ENCODE data around the gene KIF3C. TPM values are rescaled to one million over a fixed set of nuclear protein-coding genes. Genes with fewer than 3 reads are reported as not detected.
"Not testable (repeated sequence)": the region's sequence is repeated elsewhere in the genome, so short reads cannot be mapped to it uniquely, and the experiment has no call there.

The KIF3C gene
- total RNA-seq: 1 to 10 TPM; 4.0 to 4.2 TPM

DNA sequence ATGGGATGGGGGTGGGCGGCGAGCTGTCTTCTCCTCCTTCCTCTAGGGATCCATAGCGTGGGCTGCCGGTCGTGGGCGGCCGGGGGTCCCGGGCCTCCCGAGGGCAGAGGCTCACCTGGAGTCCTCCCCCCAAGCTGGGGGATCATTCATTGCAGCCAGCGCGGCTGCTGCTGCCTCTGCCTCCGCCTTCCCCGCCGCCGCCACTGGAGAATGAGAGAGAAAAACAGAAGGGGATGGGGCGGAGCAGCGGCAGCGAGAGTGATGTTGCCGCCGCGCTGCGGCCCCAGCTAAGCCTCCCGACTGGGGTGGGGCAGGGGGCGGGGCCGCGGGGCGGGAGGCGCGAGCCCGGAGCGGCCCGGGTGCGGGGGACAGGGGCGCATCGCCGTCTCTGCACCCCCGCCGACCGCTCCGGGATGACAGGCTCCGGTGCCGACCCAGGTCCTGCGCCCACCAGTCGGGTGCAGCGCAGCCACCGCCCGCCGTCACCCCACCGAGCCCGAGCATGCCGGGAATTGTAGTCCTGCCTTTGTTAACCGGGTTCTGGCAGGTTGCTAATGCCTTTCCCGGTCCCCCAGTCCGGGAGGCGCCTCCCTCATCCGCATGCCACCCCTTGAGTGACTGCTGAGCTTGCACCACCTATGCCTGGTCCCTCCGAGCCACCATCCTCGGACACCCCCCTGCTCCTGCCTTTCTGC lies at the start of gene KIF3C:
KIF3C (minus strand) TSS at position 225 of the 695 bp plus-strand sequence. CDS start 580 bp downstream, outside the sequence.
- DNase-seq: peak; percentile 71
- TF ChIP-seq, protein P1, sequence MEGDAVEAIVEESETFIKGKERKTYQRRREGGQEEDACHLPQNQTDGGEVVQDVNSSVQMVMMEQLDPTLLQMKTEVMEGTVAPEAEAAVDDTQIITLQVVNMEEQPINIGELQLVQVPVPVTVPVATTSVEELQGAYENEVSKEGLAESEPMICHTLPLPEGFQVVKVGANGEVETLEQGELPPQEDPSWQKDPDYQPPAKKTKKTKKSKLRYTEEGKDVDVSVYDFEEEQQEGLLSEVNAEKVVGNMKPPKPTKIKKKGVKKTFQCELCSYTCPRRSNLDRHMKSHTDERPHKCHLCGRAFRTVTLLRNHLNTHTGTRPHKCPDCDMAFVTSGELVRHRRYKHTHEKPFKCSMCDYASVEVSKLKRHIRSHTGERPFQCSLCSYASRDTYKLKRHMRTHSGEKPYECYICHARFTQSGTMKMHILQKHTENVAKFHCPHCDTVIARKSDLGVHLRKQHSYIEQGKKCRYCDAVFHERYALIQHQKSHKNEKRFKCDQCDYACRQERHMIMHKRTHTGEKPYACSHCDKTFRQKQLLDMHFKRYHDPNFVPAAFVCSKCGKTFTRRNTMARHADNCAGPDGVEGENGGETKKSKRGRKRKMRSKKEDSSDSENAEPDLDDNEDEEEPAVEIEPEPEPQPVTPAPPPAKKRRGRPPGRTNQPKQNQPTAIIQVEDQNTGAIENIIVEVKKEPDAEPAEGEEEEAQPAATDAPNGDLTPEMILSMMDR (IDR thresholded peaks at IDR 0.05): no peak
- peak within 1 kb of the TSS; percentile 38 to 55 for H3K9ac ChIP-seq (ENCODE audit: low read depth in 2 of 2, low read length in 2 of 2)
- H3K9me3 ChIP-seq: no peaks in the 10 kb centered on the region
- H3K27me3 ChIP-seq: no peaks in the 10 kb centered on the region
- no peaks in the 10 kb centered on the region for H3K4me1 ChIP-seq
- peak within 1 kb of the TSS; percentile 76 for H3K4me3 ChIP-seq
- intact Hi-C loops (cut with DNase I): no loop called here
- peak within 1 kb of the TSS; percentile 57 for H3K27ac ChIP-seq
- H3K36me3 ChIP-seq: no peaks in the 10 kb centered on the region

DNA sequence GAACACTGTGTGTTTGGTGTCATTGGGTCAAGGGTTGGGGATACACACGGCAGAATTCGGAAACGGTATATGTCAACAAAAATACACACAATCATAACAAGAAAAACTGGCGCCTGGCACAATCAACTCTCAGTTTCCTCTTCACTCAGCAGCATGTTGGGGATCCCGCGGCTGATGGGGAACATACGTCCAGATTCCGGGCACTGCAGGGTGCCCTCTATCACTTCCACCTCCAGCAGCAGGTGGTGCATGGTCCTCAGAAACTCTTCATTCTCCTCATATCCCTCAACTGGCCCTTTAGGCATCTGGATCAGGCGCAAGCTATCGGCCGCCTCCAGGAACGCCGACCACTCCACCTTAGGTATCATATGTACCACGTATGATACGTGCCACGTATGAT lies 45.8 kb upstream of the KIF3C start:
- intact Hi-C loops (cut with DNase I); H3K27ac ChIP-seq; H3K9ac ChIP-seq (ENCODE audit: low read depth in 2 of 2, low read length in 2 of 2); DNase-seq; H3K9me3 ChIP-seq; H3K27me3 ChIP-seq; H3K36me3 ChIP-seq; H3K4me3 ChIP-seq; H3K4me1 ChIP-seq: not testable (repeated sequence)

DNA sequence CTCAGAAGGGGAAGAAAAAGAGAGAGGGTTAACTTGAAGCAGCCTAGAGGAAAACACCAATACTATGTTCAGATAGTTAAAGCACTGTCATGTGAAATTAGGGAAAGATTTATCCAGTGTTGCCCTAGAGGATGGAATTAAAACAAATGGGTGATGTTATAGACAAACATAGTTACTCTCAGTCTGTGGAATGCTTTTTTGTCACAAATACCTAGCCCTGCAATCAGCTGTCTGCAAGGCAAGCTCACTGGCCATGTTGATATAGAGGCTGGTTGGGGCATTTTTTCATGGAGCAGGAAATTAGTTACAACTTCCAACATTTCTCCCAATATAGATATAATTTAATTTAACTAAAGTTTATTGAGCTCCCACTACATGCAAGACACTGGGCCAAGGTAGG lies 43.2 kb upstream of the KIF3C start:
- Histone ChIP-seq H3K27me3 (no peaks in the 10 kb centered on the region), H3K9me3 (no peaks in the 10 kb centered on the region), H3K9ac (ENCODE audit: low read depth in 2 of 2, low read length in 2 of 2) (no peak overlapping the region), H3K36me3 (no peaks in the 10 kb centered on the region), H3K27ac (no peak overlapping the region), H3K4me1 (no peaks in the 10 kb centered on the region), H3K4me3 (no peak overlapping the region)
- no peak for DNase-seq
- TF ChIP-seq, protein P1 (IDR thresholded peaks at IDR 0.05): no peak
- intact Hi-C loops (cut with DNase I): no loop called here

DNA sequence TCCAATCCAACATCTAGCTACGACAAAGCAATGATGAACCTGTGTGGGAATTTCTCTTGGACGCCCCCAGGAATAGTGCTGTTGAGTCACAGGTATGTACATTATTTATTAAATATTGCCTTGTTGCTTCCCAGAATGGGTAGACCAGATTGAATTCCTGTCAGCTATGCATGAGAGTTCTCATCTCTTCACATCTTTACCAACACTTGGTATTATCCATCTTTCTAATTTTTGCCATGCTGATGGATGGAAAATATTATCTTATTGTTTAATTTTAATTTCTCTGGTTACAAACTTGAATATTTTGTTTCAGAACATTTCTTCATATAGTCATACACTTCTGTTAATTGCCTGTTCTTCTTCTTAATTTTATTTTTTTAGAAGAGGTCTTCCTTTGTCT lies 42.0 kb upstream of the KIF3C start:
- H3K9me3 ChIP-seq: no peaks in the 10 kb centered on the region
- H3K27ac ChIP-seq: no peak overlapping the region
- no peak overlapping the region for H3K9ac ChIP-seq (ENCODE audit: low read depth in 2 of 2, low read length in 2 of 2)
- H3K4me1 ChIP-seq: no peaks in the 10 kb centered on the region
- H3K27me3 ChIP-seq: no peaks in the 10 kb centered on the region
- DNase-seq: no peak
- intact Hi-C loops (cut with DNase I): no loop called here
- H3K36me3 ChIP-seq: no peaks in the 10 kb centered on the region
- TF ChIP-seq, protein P1 (IDR thresholded peaks at IDR 0.05): no peak
- H3K4me3 ChIP-seq: no peak overlapping the region

DNA sequence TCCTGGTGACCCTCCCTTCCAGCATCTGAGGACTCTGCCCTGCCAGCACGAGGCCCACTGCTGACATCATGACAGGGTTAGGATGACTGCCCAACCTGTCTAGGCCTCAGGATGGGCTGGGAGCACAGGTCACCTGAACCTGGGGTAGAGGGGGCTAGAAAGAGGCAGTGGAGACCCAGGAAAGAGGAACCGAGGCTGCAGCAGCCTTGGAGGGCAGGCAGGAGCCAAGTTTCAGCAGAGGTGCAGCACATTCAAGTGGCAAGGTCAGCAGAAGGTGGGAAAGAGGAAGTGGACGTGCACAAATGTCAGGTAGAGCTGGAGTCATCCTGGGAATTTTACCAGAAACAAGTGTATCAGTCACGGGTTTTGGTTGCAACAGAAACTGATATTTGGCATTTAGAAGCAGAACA lies 37.9 kb upstream of the KIF3C start:
- Histone ChIP-seq H3K27me3 (no peaks in the 10 kb centered on the region), H3K4me1 (no peaks in the 10 kb centered on the region), H3K4me3 (no peak overlapping the region), H3K9ac (ENCODE audit: low read depth in 2 of 2, low read length in 2 of 2) (no peak overlapping the region), H3K27ac (no peak overlapping the region), H3K9me3 (no peaks in the 10 kb centered on the region), H3K36me3 (no peaks in the 10 kb centered on the region)
- DNase-seq: no peak
- intact Hi-C loops (cut with DNase I): no loop called here
- TF ChIP-seq, protein P1 (IDR thresholded peaks at IDR 0.05): no peak

Measured in colonic mucosa (tissue), 4 donors.